SK-N-SH (cell line): Measurements from ENCODE around the gene ING5. TPM values are rescaled to one million over a fixed set of nuclear protein-coding genes. Genes with fewer than 3 reads are reported as not detected.

Experiments used
- CTCF ChIA-PET: fragments of 300-600, 350-600 bp; formaldehyde crosslinking; extraction: SDS; loops from one replicate; lab custom pipeline; 2021; lab: Yijun Ruan, JAX
- POLR2A ChIA-PET: fragments of 350-600 bp; sonication (Branson Sonifier 250); formaldehyde crosslinking; extraction: SDS; loops from one replicate; lab custom pipeline; 2020; ENCODE audit warnings: antibody characterized with exemption, inconsistent platforms; lab: Yijun Ruan, JAX
- DNase-seq: peaks from one replicate; pipeline ENCODE4 v3.0.0; 2012
- H2AFZ ChIP-seq: fragments of 200-600 bp; sonication (generic); 2 replicates; pipeline ENCODE4 v1.8.1; 2016; ENCODE audit warnings: antibody characterized with exemption, mild to moderate bottlenecking, low read depth
- H3F3A ChIP-seq: fragments of 200-600 bp; sonication (generic); replicated peaks from 2 replicates; pipeline ENCODE3; 2016; ENCODE audit warnings: antibody characterized with exemption, mild to moderate bottlenecking; ENCODE audit not compliant: insufficient read depth
- H3K27ac ChIP-seq, 2 experiments: fragments of 200-500 bp in 1 of 2; fragments of 200-600 bp in 1 of 2; sonication (Bioruptor generic) in 1 of 2; sonication (generic), shearing (Covaris generic) in 1 of 2; 2 replicates each; pipeline versions ENCODE4 v1.5.1 to v1.6.1; 2014 to 2016; ENCODE audit warnings: low read depth in 2 of 2, inconsistent platforms in 1 of 2, low read length in 1 of 2, mild to moderate bottlenecking in 1 of 2, mixed read lengths in 1 of 2
- H3K27me3 ChIP-seq: fragments of 200-600 bp; sonication (generic), shearing (Covaris generic); 2 replicates; pipeline ENCODE4 v1.6.1; 2016; ENCODE audit warnings: mixed run types; ENCODE audit not compliant: insufficient read depth
- H3K36me3 ChIP-seq, 2 experiments: fragments of 200-500 bp in 1 of 2; fragments of 200-600 bp in 1 of 2; sonication (Bioruptor generic) in 1 of 2; sonication (generic) in 1 of 2; replicated peaks in 1 of 2; 2 replicates each; pipeline versions ENCODE3 to v1.5.1; 2014 to 2016; ENCODE audit warnings: low read length in 1 of 2, mild to moderate bottlenecking in 1 of 2; ENCODE audit not compliant: insufficient read depth in 2 of 2, control insufficient read depth in 1 of 2
- H3K4me1 ChIP-seq, 2 experiments: fragments of 200-500 bp in 1 of 2; fragments of 200-600 bp in 1 of 2; sonication (Bioruptor generic) in 1 of 2; sonication (generic), shearing (Covaris generic) in 1 of 2; 2 replicates each; pipeline versions ENCODE4 v1.5.1 to v1.6.1; 2014 to 2016; ENCODE audit warnings: low read depth in 1 of 2, low read length in 1 of 2, mixed run types in 1 of 2; ENCODE audit not compliant: insufficient read depth in 2 of 2, control insufficient read depth in 1 of 2
- H3K4me2 ChIP-seq: fragments of 200-600 bp; sonication (generic), shearing (Covaris generic); 2 replicates; pipeline ENCODE4 v1.6.1; 2017; ENCODE audit warnings: mixed run types
- H3K4me3 ChIP-seq, 2 experiments: fragments of 200-500 bp in 1 of 2; fragments of 200-600 bp in 1 of 2; sonication (Bioruptor generic) in 1 of 2; sonication (generic), shearing (Covaris generic) in 1 of 2; 2 replicates each; pipeline versions ENCODE4 v1.5.1 to v1.8.1; 2014 to 2016; ENCODE audit warnings: low read depth in 2 of 2, inconsistent platforms in 1 of 2, low read length in 1 of 2, mild to moderate bottlenecking in 1 of 2, mixed read lengths in 1 of 2, moderate library complexity in 1 of 2
- H3K79me2 ChIP-seq: fragments of 200-600 bp; sonication (generic); 2 replicates; pipeline ENCODE4 v1.8.1; 2017; ENCODE audit warnings: mild to moderate bottlenecking; ENCODE audit not compliant: insufficient read depth
- H3K9ac ChIP-seq: fragments of 200-600 bp; sonication (generic); 2 replicates; pipeline ENCODE4 v1.6.1; 2017; ENCODE audit warnings: mixed run types
- H3K9me2 ChIP-seq: fragments of 200-600 bp; sonication (generic); 2 replicates; pipeline ENCODE4 v1.6.1; 2017; ENCODE audit warnings: mixed run types
- H3K9me3 ChIP-seq: fragments of 200-600 bp; sonication (generic); 2 replicates; pipeline ENCODE4 v1.6.1; 2017; ENCODE audit warnings: mixed run types, mild to moderate bottlenecking, moderate library complexity
- H4K20me1 ChIP-seq: fragments of 200-600 bp; sonication (generic); 2 replicates; pipeline ENCODE4 v1.6.1; 2017; ENCODE audit warnings: mild to moderate bottlenecking, mixed run types; ENCODE audit not compliant: insufficient read depth
- ELF1 ChIP-seq: IDR thresholded peaks from 2 replicates; pipeline ENCODE4 v1.4.0; 2012
- FOSL2 ChIP-seq: IDR thresholded peaks from 2 replicates; pipeline ENCODE4 v1.4.0; 2012; ENCODE audit warnings: low read depth, mild to moderate bottlenecking, moderate library complexity, borderline replicate concordance
- FOXJ3 ChIP-seq: sonication (generic); formaldehyde crosslinking; IDR thresholded peaks from 2 replicates; pipeline ENCODE4 v1.5.1; 2020; ENCODE audit warnings: mild to moderate bottlenecking, missing genetic modification reagents
- GABPA ChIP-seq: IDR thresholded peaks from 2 replicates; pipeline ENCODE4 v1.4.0; 2012; ENCODE audit warnings: low read depth, mild to moderate bottlenecking
- GATA2 ChIP-seq: sonication (generic); formaldehyde crosslinking; IDR thresholded peaks from 2 replicates; pipeline ENCODE4 v1.5.0; 2020; ENCODE audit warnings: mild to moderate bottlenecking, missing genetic modification reagents
- IRF3 ChIP-seq: fragments of 150-350 bp; IDR thresholded peaks from 2 replicates; pipeline ENCODE4 v1.6.1; 2016; ENCODE audit warnings: mild to moderate bottlenecking, low read depth, low read length
- JUND ChIP-seq: IDR thresholded peaks from 2 replicates; pipeline ENCODE4 v1.4.0; 2012
- MEF2A ChIP-seq: IDR thresholded peaks from 2 replicates; pipeline ENCODE4 v1.4.0; 2012; ENCODE audit warnings: low read depth, borderline replicate concordance
- NFIC ChIP-seq: IDR thresholded peaks from 2 replicates; pipeline ENCODE4 v1.4.0; 2012; ENCODE audit warnings: borderline replicate concordance
- NRF1 ChIP-seq: IDR thresholded peaks from 2 replicates; pipeline ENCODE4 v1.6.1; 2012; ENCODE audit warnings: low read depth, mild to moderate bottlenecking, low read length
- POLR2AphosphoS5 ChIP-seq: IDR thresholded peaks from 2 replicates; pipeline ENCODE4 v1.6.1; 2012; ENCODE audit warnings: low read depth, low read length
- REST ChIP-seq: IDR thresholded peaks from 2 replicates; pipeline ENCODE4 v1.6.1; 2012; ENCODE audit warnings: mild to moderate bottlenecking, low read depth, low read length, moderate library complexity
- RFX5 ChIP-seq: IDR thresholded peaks from 2 replicates; pipeline ENCODE4 v1.6.1; 2012; ENCODE audit warnings: mild to moderate bottlenecking, improper control_type of control experiment, low read length
- SMC3 ChIP-seq: IDR thresholded peaks from 2 replicates; pipeline ENCODE4 v1.6.1; 2012; ENCODE audit warnings: low read depth, low read length, improper control_type of control experiment
- TCF12 ChIP-seq: IDR thresholded peaks from 2 replicates; pipeline ENCODE4 v1.4.0; 2012
- USF2 ChIP-seq: fragments of 150-350 bp; IDR thresholded peaks from 2 replicates; pipeline ENCODE4 v1.6.1; 2017; ENCODE audit warnings: antibody characterized with exemption, low read length, low read depth, borderline replicate concordance
- WGBS: methylation state at CpG from one replicate; pipeline ENCODE4 v1.1.6; 2017; ENCODE audit warnings: low lambda C conversion rate; 5-methylcytosine and 5-hydroxymethylcytosine counted together
- polyA plus RNA-seq, 3 experiments: library from polyadenylated mRNA; depleted of rRNA; stranded (reverse); fragments of >200 nt; gene quantifications; 2 replicates each; pipeline ENCODE4 v1.2.3, GENCODE V29; 2012
- TF ChIP-seq, protein P1 (sequence below): fragments of 200-600 bp; sonication (generic); IDR thresholded peaks from 2 replicates; pipeline ENCODE4 v1.6.1; 2017; ENCODE audit warnings: antibody characterized with exemption, mild to moderate bottlenecking, moderate library complexity
- TF ChIP-seq, protein P2 (sequence below): IDR thresholded peaks from 2 replicates; pipeline ENCODE4 v1.4.0; 2012; ENCODE audit warnings: low read depth, borderline replicate concordance

ING5 gene
- polyA plus RNA-seq, 1 of the 3 experiments (the other 2 are of a cell fraction) = 56.3 TPM

GRCh38 chr2:241722896-241723454 is 21.1 kb downstream of the ING5 start:
- Histone ChIP-seq H3K36me3 (peaks cover 20 to 39% of the 10 kb centered on the region in 2 experiments), H4K20me1 (no peaks in the 10 kb centered on the region), H3K79me2 (no peaks in the 10 kb centered on the region), H3K4me2 (no peak overlapping the region), H3K4me1 (no peaks in the 10 kb centered on the region; a peak in 1 of 4 replicates), H3K9ac (no peak overlapping the region), H2AFZ (no peak overlapping the region), H3K4me3 (no peak overlapping the region), H3K9me2 (no peaks in the 10 kb centered on the region), H3K27me3 (no peaks in the 10 kb centered on the region), H3K27ac (no peak overlapping the region), H3F3A (no peaks in the 10 kb centered on the region), H3K9me3 (no peaks in the 10 kb centered on the region)
- ChIA-PET POLR2A (no interaction called here), CTCF (interaction anchor here (0.9 to 2.7 kb wide), 4 partner anchors 8 to 20 kb away, joined by 3 to 11 read pairs (median 4); partner anchors contain the start of gene D2HGDH)
- over 99% methylated on average over 21 of the region's 21 CpGs for WGBS
- TF ChIP-seq GABPA (no peak), FOSL2 (no peak), GATA2 (CRISPR knock-in tag) (no peak), NFIC (no peak), ELF1 (no peak), REST (no peak), FOXJ3 (CRISPR knock-in tag) (no peak), IRF3 (no peak), RFX5 (no peak), MEF2A (no peak), SMC3 (no peak), USF2 (no peak), POLR2AphosphoS5 (no peak), TCF12 (no peak), NRF1 (no peak), JUND (no peak)
- TF ChIP-seq, protein P1, sequence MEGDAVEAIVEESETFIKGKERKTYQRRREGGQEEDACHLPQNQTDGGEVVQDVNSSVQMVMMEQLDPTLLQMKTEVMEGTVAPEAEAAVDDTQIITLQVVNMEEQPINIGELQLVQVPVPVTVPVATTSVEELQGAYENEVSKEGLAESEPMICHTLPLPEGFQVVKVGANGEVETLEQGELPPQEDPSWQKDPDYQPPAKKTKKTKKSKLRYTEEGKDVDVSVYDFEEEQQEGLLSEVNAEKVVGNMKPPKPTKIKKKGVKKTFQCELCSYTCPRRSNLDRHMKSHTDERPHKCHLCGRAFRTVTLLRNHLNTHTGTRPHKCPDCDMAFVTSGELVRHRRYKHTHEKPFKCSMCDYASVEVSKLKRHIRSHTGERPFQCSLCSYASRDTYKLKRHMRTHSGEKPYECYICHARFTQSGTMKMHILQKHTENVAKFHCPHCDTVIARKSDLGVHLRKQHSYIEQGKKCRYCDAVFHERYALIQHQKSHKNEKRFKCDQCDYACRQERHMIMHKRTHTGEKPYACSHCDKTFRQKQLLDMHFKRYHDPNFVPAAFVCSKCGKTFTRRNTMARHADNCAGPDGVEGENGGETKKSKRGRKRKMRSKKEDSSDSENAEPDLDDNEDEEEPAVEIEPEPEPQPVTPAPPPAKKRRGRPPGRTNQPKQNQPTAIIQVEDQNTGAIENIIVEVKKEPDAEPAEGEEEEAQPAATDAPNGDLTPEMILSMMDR = no peak
- TF ChIP-seq, protein P2, sequence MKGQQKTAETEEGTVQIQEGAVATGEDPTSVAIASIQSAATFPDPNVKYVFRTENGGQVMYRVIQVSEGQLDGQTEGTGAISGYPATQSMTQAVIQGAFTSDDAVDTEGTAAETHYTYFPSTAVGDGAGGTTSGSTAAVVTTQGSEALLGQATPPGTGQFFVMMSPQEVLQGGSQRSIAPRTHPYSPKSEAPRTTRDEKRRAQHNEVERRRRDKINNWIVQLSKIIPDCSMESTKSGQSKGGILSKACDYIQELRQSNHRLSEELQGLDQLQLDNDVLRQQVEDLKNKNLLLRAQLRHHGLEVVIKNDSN = no peak
- DNase-seq = no peak
